Measurements from ENCODE around the gene RBMS1.
"Not testable (repeated sequence)": the region's sequence is repeated elsewhere in the genome, so short reads cannot be mapped to it uniquely, and the experiment has no call there.

The RBMS1 gene

GRCh38 chr2:160376576-160376975 lies 117.0 kb downstream of the RBMS1 start:
- no peak for DNase-seq

GRCh38 chr2:160375802-160376469 lies 117.7 kb downstream of the RBMS1 start:
- DNase-seq = no peak

GRCh38 chr2:160375037-160375436 lies 118.6 kb downstream of the RBMS1 start:
- DNase-seq = no peak

DNA sequence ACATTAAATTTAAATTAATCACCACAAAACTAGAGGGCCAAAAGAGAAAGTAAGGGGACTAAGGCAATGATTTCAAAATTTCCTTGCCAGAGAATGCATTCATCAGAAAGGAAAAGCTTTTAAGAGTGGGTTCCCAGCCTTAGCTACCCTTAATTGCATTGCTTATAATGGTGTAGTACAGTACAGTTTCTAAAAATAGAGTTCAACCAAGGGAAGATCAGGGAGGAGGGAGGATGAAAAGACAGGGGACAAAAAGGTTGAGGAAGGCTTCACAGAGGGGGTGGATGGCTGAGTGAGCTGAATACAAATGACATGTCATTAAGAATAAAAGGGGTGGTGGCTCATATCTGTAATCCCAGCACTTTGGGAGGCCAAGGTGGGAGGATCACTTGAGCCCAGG lies 119.9 kb downstream of the RBMS1 start:
- no peak for DNase-seq

DNA sequence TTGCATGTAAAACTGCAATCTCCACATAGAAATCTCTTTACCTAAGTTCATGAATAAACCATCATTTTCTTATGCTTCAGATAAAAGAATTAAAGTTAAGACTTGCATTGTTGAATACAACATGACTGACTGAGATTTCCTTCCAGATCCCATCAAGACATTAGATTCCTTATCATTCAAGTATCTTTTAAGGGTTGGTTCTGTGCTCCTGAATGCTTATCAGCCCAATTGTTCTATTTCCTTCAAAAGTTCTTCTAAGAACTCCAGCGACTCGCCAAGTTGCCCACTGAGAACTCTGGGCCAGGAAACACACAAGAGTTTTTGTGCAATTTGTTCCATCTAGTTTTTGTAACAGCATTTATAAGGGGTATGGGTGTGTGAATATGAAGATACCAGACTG lies 120.3 kb downstream of the RBMS1 start:
- DNase-seq = no peak

DNA sequence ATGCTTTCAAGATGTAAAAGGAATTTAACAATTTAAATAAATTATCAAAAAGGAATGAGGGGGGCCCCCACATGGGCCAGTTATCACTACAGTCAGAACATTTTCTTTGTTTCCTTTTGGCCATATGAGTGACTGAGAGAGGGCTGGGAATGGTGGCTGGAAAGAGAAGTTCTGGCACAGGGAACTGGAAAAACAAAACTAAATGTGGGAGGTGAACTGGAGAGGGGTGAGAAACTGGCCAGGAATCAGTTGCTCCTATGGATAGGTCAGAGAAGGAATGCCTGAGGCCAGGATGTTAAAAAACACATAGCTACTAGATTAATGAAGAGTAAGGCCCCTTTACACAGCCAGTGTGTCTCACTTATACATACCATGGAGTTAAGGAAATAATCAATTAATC lies 121.0 kb downstream of the RBMS1 start:
- DNase-seq = no peak

DNA sequence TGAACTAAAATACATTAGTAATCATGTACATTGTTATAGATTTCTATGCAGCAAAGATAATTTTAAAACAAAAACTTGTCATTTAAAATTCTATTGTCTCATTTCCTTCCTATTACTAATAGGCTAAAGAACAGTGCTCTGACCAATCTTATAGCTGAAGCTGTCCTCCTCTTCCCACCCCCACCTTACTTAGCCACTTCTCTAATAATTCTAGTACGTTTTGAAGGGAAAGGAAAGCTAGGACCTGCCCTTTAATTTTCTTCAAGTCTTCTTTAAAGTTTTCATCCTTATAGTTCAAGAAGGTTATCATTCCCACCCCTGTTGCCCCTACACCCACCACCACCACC lies 121.6 kb downstream of the RBMS1 start:
- no peak for DNase-seq

DNA sequence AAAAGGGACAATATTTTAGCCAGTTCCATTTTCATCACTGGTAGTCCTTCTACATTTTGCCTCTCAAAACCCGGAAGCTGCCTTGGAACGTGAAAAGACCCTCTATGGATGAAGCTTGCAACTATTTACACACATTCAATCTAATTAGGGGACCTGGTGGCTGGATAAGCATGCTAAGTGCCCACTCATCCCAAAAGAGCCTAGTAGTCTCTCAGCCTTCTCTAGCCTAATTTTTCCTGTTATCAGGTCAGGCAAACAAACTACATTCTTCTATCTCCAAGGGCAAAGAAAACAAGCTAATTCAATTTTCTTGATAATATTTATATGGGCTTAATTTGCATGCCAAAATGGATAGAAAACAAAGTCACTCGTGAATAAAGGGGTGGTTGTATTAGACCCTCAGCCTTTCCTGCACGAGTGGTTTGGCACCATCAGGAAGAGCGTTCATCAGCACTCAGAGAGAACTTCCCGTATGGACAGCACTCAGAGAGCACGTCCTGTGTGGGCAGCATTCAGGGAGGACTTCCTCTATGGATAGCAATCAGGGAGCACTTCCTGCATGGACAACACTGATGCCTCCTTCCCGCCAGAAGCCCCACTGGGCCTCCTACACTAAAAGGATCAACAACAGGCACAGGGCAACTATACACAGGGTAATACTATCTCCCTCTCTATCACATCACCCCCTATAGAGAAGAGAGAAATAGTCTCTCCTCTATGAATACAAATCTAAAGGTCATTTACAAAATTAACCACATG lies 122.2 kb downstream of the RBMS1 start:
- DNase-seq = no peak

- DNase-seq = no peak
Observed at GRCh38 chr2:160368988-160369930, 124.3 kb downstream of the RBMS1 start.

- DNase-seq = no peak
Observed at GRCh38 chr2:160367887-160368286, 125.7 kb downstream of the RBMS1 start.

DNA sequence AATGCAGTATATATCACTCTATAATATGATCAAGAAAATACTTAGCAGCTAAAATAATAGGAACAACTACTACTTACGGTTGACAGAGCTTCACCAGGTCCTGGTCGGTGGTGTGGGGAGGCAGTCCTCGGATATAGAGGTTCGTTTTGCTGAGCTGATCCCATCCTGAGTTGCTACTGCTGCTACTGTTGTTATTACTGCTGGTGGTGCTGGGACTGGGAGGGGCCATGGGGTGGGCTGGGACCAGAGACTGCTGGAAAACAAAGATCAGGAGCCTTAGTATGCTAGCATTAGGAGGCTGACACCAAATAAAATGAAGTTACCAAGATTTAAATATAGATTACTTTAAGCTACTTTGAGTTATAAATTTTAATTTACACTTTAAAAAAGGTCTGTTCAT lies 126.5 kb downstream of the RBMS1 start:
- not testable (repeated sequence) for DNase-seq

GRCh38 chr2:160366474-160366873 lies 127.1 kb downstream of the RBMS1 start:
- DNase-seq = no peak

GRCh38 chr2:160365716-160366367 lies 127.8 kb downstream of the RBMS1 start:
- no peak for DNase-seq

GRCh38 chr2:160364364-160364763 lies 129.2 kb downstream of the RBMS1 start:
- no peak for DNase-seq

GRCh38 chr2:160363961-160364360 lies 129.6 kb downstream of the RBMS1 start:
- DNase-seq = no peak

GRCh38 chr2:160363055-160363454 lies 130.6 kb downstream of the RBMS1 start:
- DNase-seq = no peak

GRCh38 chr2:160362541-160362940 lies 131.1 kb downstream of the RBMS1 start:
- DNase-seq = no peak

GRCh38 chr2:160362018-160362417 lies 131.6 kb downstream of the RBMS1 start:
- no peak for DNase-seq

- no peak for DNase-seq
Observed at GRCh38 chr2:160360089-160360757, 133.4 kb downstream of the RBMS1 start.

DNA sequence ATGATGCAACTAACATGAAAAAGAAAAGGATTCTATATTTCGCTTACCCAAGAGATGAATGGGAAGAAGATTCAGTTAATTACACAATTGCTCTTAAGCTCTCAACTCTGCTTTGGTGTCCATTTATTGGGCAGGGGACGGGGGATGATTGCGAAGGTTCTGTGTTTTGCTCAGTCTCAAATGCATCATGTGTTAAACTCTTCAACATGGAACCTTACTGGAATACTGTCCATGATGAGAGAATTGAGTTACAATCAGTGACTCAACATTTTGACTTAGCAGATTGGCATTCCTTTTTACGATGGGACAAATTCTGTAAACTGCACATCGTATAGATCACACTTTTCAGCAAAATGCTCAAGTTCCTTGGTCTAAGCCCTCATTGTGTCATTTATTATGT lies 135.6 kb downstream of the RBMS1 start:
- DNase-seq = no peak

- no peak for DNase-seq
Observed at GRCh38 chr2:160356485-160356884, 137.1 kb downstream of the RBMS1 start.

- no peak for DNase-seq
Observed at GRCh38 chr2:160355080-160355479, 138.5 kb downstream of the RBMS1 start.

DNA sequence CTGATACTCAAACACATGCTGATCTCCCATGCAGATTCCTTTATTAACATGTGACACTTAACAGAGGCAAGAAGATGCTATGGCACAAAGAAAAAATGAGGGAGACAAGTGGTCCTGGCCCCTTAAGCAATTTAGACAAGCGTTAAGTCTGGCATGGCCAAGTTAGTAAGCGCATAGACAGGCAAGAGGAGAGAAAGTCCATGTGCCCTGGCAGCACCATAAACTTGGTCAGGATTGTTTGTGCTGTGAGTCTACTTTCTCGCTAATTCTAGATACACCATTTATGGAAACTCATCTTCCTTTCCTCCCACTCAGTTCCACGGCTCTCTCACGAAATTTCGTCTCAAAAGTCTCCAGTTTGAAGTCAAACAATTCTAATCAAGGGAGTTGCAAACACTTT lies 138.9 kb downstream of the RBMS1 start:
- DNase-seq = no peak
